CD4-positive, alpha-beta T cell treated with Interleukin-17A for 4 hours (primary cell): Measurements from ENCODE around the gene EFTUD2.

Source experiments
- DNase-seq: peaks from one replicate; pipeline ENCODE4 v3.0.0-alpha.2; 2020; ENCODE audit warnings: mixed read lengths

EFTUD2 gene

GRCh38 chr17:44887016-44887415 is 12.2 kb downstream of the EFTUD2 start:
- no peak for DNase-seq

GRCh38 chr17:44884941-44885340 is 14.3 kb downstream of the EFTUD2 start:
- DNase-seq = no peak

- no peak for DNase-seq
Measured at GRCh38 chr17:44881145-44881544, 18.1 kb downstream of the EFTUD2 start.

- no peak for DNase-seq
Measured at GRCh38 chr17:44880062-44880461, 19.2 kb downstream of the EFTUD2 start.

- no peak for DNase-seq
Measured at GRCh38 chr17:44879376-44879775, 19.9 kb downstream of the EFTUD2 start.

- DNase-seq = peak; percentile 35
Measured at GRCh38 chr17:44878627-44879221, 20.5 kb downstream of the EFTUD2 start.

- no peak for DNase-seq
Measured at GRCh38 chr17:44877121-44877520, 22.1 kb downstream of the EFTUD2 start.

GRCh38 chr17:44875761-44876160 is 23.5 kb downstream of the EFTUD2 start:
- DNase-seq = no peak

GRCh38 chr17:44872131-44872768 is 27.0 kb downstream of the EFTUD2 start:
- DNase-seq = no peak

- no peak for DNase-seq
Measured at GRCh38 chr17:44871556-44871955, 27.7 kb downstream of the EFTUD2 start.

GRCh38 chr17:44867841-44868240 is 31.4 kb downstream of the EFTUD2 start:
- DNase-seq = no peak

- no peak for DNase-seq
Measured at GRCh38 chr17:44865931-44866330, 33.3 kb downstream of the EFTUD2 start.

- DNase-seq = peak; percentile 80
Measured at GRCh38 chr17:44865231-44865660, 34.0 kb downstream of the EFTUD2 start.

GRCh38 chr17:44864831-44865230 is 34.4 kb downstream of the EFTUD2 start:
- DNase-seq = no peak

GRCh38 chr17:44863061-44863918 is 36.0 kb downstream of the EFTUD2 start:
- DNase-seq = no peak

- DNase-seq = no peak
Measured at GRCh38 chr17:44862278-44862914, 36.8 kb downstream of the EFTUD2 start.

GRCh38 chr17:44859701-44860100 is 39.5 kb downstream of the EFTUD2 start:
- no peak for DNase-seq

GRCh38 chr17:44854192-44854591 is 45.1 kb downstream of the EFTUD2 start:
- no peak for DNase-seq

- no peak for DNase-seq
Measured at GRCh38 chr17:44850612-44851011, 48.6 kb downstream of the EFTUD2 start.

- DNase-seq = no peak
Measured at GRCh38 chr17:44850025-44850424, 49.2 kb downstream of the EFTUD2 start.

- DNase-seq = no peak
Measured at GRCh38 chr17:44848961-44849489, 50.2 kb downstream of the EFTUD2 start.

- no peak for DNase-seq
Measured at GRCh38 chr17:44848257-44848795, 50.9 kb downstream of the EFTUD2 start.

- no peak for DNase-seq
Measured at GRCh38 chr17:44847586-44847985, 51.7 kb downstream of the EFTUD2 start, which contains the start of gene HIGD1B. Gene HIGD1B, plus strand, starts transcription at chr17:44847883. Its CDS starts 270 bp downstream, at chr17:44848153.
